Activated CD4-positive, alpha-beta T cell treated with anti-CD3 and anti-CD28 coated beads, Interleukin-2, amount 50 U/mL, for 24 hours (primary cell): ENCODE measurements around the gene STAT3.

Experiments
- DNase-seq, 2 donors: peaks; one replicate each; pipeline ENCODE4 v3.0.0-alpha.2; 2020; ENCODE audit warnings: low read depth in 1 of 2, low spot score in 1 of 2

STAT3 gene

GRCh38 chr17:42354956-42355843 lies 33.0 kb downstream of the STAT3 start:
- DNase-seq: no peak

GRCh38 chr17:42348104-42348503 lies 40.1 kb downstream of the STAT3 start:
- no peak for DNase-seq

GRCh38 chr17:42347606-42348005 lies 40.6 kb downstream of the STAT3 start:
- no peak for DNase-seq

- no peak for DNase-seq
These were observed 41.0 kb downstream of the STAT3 start for GRCh38 chr17:42347198-42347597.

GRCh38 chr17:42346481-42346880 lies 41.8 kb downstream of the STAT3 start:
- DNase-seq: no peak

- no peak for DNase-seq
These were observed 42.7 kb downstream of the STAT3 start for GRCh38 chr17:42345396-42346073.

- no peak for DNase-seq
These were observed 45.8 kb downstream of the STAT3 start for GRCh38 chr17:42342242-42343008.

- no peak for DNase-seq
These were observed 46.7 kb downstream of the STAT3 start for GRCh38 chr17:42341568-42341967.

GRCh38 chr17:42340691-42341127 lies 47.5 kb downstream of the STAT3 start:
- no peak for DNase-seq

- no peak for DNase-seq
These were observed 49.0 kb downstream of the STAT3 start for GRCh38 chr17:42339221-42339620.

- no peak for DNase-seq
These were observed 49.7 kb downstream of the STAT3 start for GRCh38 chr17:42338427-42338985.

GRCh38 chr17:42337442-42337841 lies 50.8 kb downstream of the STAT3 start:
- peak in 1 of 2 donors; percentile 71 for DNase-seq

GRCh38 chr17:42334677-42335076 lies 53.6 kb downstream of the STAT3 start:
- DNase-seq: no peak

GRCh38 chr17:42333053-42333452 lies 55.2 kb downstream of the STAT3 start:
- no peak for DNase-seq

GRCh38 chr17:42329025-42329976 lies 58.9 kb downstream of the STAT3 start:
- DNase-seq: no peak

GRCh38 chr17:42325026-42325425 lies 63.2 kb downstream of the STAT3 start:
- DNase-seq: no peak

- no peak for DNase-seq
These were observed 64.9 kb downstream of the STAT3 start for GRCh38 chr17:42323268-42323773.

- peak; percentile 89 to 93 for DNase-seq
These were observed 65.6 kb downstream of the STAT3 start for GRCh38 chr17:42322382-42323267.

GRCh38 chr17:42321555-42321954 lies 66.7 kb downstream of the STAT3 start:
- no peak for DNase-seq
